ENCODE measurements around the gene KCTD13. TPM values are rescaled to one million over a fixed set of nuclear protein-coding genes. Genes with fewer than 3 reads are reported as not detected.
"Not testable (repeated sequence)": the region's sequence is repeated elsewhere in the genome, so short reads cannot be mapped to it uniquely, and the experiment has no call there.

Gene KCTD13
- total RNA-seq, 2 experiments from 2014 or later: 25.8 to 29.4 TPM

DNA sequence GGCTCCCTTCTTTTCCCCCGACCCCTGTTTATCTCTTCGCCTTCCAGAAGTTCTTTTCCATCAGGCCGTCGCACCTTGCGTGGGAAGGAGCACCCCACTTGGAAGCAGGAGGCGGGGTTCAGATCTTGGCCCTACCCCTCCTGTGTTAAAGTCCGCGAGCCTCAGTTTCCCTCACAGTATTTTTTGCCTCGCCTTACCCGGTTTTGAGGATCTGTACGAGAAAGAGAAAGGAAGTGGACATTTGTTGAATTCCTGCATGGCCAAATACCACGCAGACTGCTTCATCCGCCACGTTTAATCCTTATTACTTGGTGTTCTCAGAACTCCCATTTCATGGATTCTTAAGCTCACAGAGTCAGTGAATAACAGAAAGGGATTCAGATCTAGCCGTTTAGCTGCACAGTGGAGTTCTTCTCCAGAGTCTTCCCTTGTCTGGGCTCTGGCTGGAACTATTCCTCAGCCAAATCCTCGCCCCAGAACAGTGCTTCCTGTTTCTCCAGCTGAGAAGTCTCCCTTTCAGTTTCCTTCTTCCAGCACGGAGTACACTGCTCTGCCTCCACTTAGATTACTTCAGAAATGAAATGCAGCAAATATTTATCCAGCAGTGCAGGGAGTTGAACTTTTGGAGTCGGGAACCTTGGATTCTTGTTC is 36.4 kb upstream of the KCTD13 start:
- H3K4me1 Mint-ChIP-seq (ENCODE audit: low read depth): peaks cover 20% of the 10 kb centered on the region
- H3K4me3 Mint-ChIP-seq: peak overlapping the region; percentile 87
- CTCF ChIA-PET: interaction anchor here (1.0 to 2.4 kb wide), 4 partner anchors 11 to 167 kb away, joined by 3 to 20 read pairs (median 4); partner anchors contain the start of gene TAOK2
- peaks cover 3% of the 10 kb centered on the region for H3K36me3 Mint-ChIP-seq (ENCODE audit: low read depth)
- DNase-seq: no peak
- no peaks in the 10 kb centered on the region for H3K9me3 Mint-ChIP-seq
- H3K27ac Mint-ChIP-seq: peak overlapping the region; percentile 76
- no peaks in the 10 kb centered on the region for H3K27me3 Mint-ChIP-seq (ENCODE audit: low read depth)
- intact Hi-C loops (cut with micrococcal nuclease): loop anchor here (1.0 to 10.0 kb wide), 3 partner anchors 99 to 1008 kb away; partner anchors contain the start of genes CDIPT and NFATC2IP

DNA sequence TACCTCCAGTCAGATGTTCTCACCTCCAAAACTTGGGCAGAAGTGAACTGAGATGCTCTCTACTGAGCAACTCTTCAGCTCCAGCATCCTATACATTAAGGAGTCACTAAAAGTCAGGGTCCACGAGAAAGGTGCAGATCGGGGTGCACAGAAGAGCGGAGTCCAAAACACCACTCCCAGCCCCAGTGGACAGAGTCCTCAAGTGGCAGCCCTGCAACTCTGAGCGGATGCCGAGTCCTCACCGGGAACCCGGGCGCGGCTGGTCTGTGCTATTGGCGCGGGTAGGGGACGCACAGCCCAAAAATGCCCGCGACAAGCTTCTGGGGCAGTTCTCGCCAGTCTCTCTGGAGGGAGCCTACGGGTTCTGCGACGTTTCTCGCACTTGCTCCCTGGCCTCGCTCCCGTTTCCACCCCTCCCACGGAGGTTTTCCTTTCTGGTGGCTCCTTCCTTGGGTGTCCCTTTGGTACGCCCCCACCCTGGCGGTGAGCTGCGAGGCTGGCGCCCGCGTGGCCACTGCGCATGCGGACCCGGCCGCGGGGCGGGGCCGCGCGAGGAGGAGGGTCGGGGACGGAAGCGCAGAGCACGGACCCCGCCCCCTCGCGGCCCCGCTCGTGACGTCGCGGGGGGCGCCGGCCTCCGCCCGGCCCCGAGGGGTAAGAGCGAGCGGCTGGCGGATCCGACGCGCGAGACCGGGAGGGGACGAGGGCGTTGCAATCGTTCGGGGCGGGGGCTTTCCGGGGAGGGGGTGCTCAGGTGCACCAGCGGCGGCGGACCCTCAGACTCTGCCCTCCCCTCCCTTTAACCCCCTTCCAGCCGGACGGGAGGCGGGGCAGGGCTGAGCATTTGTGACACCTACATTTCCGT is 35.7 kb upstream of the KCTD13 start, which contains the start of gene TMEM219:
Gene TMEM219, plus strand, starts transcription at position 601 of the 865 bp plus-strand sequence. CDS start 1,065 bp downstream, outside the sequence.
- intact Hi-C loops (cut with micrococcal nuclease): loop anchor here (1.0 to 10.0 kb wide), 4 partner anchors 35 to 1007 kb away; partner anchors contain the start of genes CDIPT, KCTD13 and NFATC2IP
- H3K36me3 Mint-ChIP-seq (ENCODE audit: low read depth): peaks cover 3% of the 10 kb centered on the region
- H3K4me3 Mint-ChIP-seq: peak within 1 kb of the TSS; percentile 87
- peak within 1 kb of the TSS; percentile 83 for H3K27ac Mint-ChIP-seq
- CTCF ChIA-PET: interaction anchor here (0.6 to 2.4 kb wide), 8 partner anchors 11 to 282 kb away, joined by 3 to 20 read pairs (median 4); partner anchors contain the start of gene TAOK2
- DNase-seq: peak; percentile 88
- H3K9me3 Mint-ChIP-seq: no peaks in the 10 kb centered on the region
- no peaks in the 10 kb centered on the region for H3K27me3 Mint-ChIP-seq (ENCODE audit: low read depth)
- H3K4me1 Mint-ChIP-seq (ENCODE audit: low read depth): peaks cover 20% of the 10 kb centered on the region

DNA sequence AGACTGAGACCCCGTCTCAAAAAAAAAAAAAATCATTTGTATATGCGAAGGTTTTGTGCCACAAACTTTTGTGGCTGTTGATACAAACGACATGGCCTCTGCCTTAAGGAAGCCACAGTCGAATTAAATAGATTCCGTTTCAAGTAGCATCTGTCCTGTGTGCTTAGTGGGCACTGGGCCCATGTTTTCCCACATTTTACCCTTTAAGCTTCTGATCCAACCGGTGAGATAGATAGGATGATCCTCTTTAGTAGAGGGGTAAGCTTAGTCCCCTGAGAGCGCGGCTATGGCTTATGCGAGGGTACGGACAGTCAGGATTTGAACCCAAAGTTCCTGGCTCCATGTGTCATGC is 35.1 kb upstream of the KCTD13 start:
- Mint-ChIP-seq H3K27me3 (ENCODE audit: low read depth) (no peaks in the 10 kb centered on the region), H3K4me1 (ENCODE audit: low read depth) (peaks cover 20% of the 10 kb centered on the region), H3K4me3 (peak overlapping the region; percentile 87), H3K9me3 (no peaks in the 10 kb centered on the region), H3K27ac (peak overlapping the region; percentile 83), H3K36me3 (ENCODE audit: low read depth) (peaks cover 3% of the 10 kb centered on the region)
- CTCF ChIA-PET: interaction anchor here (0.6 to 2.4 kb wide), 9 partner anchors 12 to 281 kb away, joined by 3 to 20 read pairs (median 4); partner anchors contain the start of gene TAOK2
- intact Hi-C loops (cut with micrococcal nuclease): loop anchor here (1.0 to 10.0 kb wide), 3 partner anchors 35 to 1006 kb away; partner anchors contain the start of genes KCTD13 and NFATC2IP
- DNase-seq: no peak

DNA sequence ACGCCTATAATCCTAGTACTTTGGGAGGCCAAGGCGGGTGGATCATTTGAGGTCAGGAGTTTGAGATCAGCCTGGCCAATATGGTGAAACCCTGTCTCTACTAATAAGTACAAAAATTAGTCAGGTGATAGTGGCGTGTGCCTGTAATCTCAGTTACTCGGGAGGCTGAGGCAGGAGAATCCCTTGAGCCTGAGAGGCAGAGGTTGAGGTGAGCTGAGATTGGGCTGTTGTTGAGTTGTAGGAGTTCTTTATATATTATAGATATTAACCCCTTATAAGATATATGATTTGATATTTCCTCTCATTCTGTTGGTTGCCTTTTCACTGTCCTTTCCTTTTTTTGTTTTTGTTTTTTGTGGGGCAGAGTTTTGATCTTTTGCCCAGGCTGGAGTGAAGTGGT is 33.8 kb upstream of the KCTD13 start:
- H3K4me1 Mint-ChIP-seq (ENCODE audit: low read depth): peaks cover 20% of the 10 kb centered on the region
- DNase-seq; H3K9me3 Mint-ChIP-seq; H3K27ac Mint-ChIP-seq; H3K36me3 Mint-ChIP-seq (ENCODE audit: low read depth); H3K27me3 Mint-ChIP-seq (ENCODE audit: low read depth): not testable (repeated sequence)
- CTCF ChIA-PET: interaction anchor here (0.6 kb wide), 1 partner anchor 135 kb away, joined by 3 read pairs; no protein-coding TSS in a partner anchor
- intact Hi-C loops (cut with micrococcal nuclease): loop anchor here (10.0 kb wide), 2 partner anchors 945 to 1005 kb away; partner anchors contain the start of gene NFATC2IP
- H3K4me3 Mint-ChIP-seq: peak overlapping the region; percentile 21

DNA sequence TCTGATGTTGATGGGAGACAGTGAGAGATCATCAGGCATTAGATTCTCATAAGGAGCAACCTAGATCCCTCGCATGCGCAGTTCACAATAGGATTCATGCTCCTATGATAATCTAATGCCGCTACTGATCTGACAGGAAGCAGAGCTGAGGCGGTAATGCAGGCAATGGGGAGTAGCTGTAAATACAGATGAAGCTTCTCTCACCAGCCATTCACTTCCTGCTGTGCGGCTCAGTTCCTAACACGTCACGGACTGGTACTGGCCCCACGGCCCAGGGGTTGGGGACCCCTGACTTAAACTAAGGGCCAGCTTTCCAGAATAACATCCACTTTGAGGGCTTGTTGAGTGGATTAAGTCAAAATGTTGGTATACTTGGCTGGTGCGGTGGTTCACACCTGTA is 33.3 kb upstream of the KCTD13 start:
- Mint-ChIP-seq H3K9me3 (no peaks in the 10 kb centered on the region), H3K36me3 (ENCODE audit: low read depth) (peaks cover 2% of the 10 kb centered on the region), H3K27ac (no peak overlapping the region), H3K27me3 (ENCODE audit: low read depth) (no peaks in the 10 kb centered on the region), H3K4me1 (ENCODE audit: low read depth) (peaks cover 20% of the 10 kb centered on the region), H3K4me3 (no peak overlapping the region)
- CTCF ChIA-PET: no interaction called here
- DNase-seq: peak; percentile 13
- intact Hi-C loops (cut with micrococcal nuclease): no loop called here

DNA sequence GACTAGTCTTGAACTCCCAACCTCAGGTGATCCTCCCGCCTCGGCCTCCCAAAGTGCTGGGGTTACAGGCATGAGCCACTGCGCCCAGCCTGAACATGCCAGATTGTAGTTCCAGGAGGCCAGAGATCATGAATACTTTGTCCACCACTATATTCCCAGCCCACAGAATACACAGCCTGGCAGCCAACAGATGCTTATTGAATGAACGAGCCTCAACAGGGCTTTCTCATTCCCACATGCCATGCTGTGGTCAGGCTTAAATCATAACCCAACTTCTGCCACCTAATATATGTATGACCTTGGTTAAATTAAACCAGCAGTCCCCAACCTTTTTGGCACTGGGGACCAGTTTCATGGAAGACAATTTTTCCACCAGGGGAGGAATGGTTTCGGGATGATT is 32.7 kb upstream of the KCTD13 start:
- Mint-ChIP-seq H3K4me3 (no peak overlapping the region), H3K36me3 (ENCODE audit: low read depth) (peaks cover 2% of the 10 kb centered on the region), H3K27me3 (ENCODE audit: low read depth) (no peaks in the 10 kb centered on the region), H3K9me3 (no peaks in the 10 kb centered on the region), H3K4me1 (ENCODE audit: low read depth) (peaks cover 20% of the 10 kb centered on the region), H3K27ac (no peak overlapping the region)
- CTCF ChIA-PET: no interaction called here
- intact Hi-C loops (cut with micrococcal nuclease): no loop called here
- DNase-seq: no peak

DNA sequence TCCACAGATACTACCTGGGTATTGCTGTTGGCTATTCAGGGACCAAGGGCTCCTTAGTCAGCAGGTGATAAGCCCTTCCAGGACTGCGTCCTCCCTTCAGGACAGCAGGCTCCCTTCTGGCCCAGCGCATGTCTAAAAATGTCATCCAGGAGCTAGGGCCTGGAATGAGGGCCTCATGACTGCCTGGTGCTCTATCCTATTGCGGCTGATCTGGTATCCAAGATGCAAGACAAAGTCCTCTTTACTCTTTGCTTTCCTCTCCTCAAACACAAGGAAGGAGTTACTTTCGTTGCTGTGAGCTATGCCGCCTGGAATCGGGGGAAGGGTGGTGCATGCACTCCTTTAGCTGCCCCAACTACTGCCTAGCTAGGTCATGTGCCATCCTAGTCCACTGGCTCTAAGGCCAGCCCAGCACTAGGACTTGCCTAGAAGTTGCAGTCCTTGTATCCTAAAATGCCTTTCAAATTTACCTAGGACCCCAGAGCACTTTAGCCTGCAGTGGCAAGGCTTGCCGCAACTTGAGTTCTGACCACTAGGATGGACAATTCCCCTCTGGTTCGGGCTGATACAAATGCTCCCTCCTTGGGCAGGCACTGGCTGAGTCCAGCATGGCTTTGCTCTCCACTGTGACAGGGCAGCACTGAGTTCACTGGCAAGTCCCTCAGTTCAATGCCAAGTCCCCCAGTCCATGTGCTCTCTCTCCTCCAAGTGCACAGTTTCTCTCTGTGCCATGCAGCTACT is 25.8 kb upstream of the KCTD13 start:
- intact Hi-C loops (cut with micrococcal nuclease): no loop called here
- Mint-ChIP-seq H3K9me3 (no peaks in the 10 kb centered on the region), H3K36me3 (ENCODE audit: low read depth) (no peaks in the 10 kb centered on the region), H3K27ac (no peak overlapping the region), H3K4me3 (no peak overlapping the region), H3K27me3 (ENCODE audit: low read depth) (no peaks in the 10 kb centered on the region), H3K4me1 (ENCODE audit: low read depth) (no peaks in the 10 kb centered on the region)
- DNase-seq: no peak
- CTCF ChIA-PET: no interaction called here

DNA sequence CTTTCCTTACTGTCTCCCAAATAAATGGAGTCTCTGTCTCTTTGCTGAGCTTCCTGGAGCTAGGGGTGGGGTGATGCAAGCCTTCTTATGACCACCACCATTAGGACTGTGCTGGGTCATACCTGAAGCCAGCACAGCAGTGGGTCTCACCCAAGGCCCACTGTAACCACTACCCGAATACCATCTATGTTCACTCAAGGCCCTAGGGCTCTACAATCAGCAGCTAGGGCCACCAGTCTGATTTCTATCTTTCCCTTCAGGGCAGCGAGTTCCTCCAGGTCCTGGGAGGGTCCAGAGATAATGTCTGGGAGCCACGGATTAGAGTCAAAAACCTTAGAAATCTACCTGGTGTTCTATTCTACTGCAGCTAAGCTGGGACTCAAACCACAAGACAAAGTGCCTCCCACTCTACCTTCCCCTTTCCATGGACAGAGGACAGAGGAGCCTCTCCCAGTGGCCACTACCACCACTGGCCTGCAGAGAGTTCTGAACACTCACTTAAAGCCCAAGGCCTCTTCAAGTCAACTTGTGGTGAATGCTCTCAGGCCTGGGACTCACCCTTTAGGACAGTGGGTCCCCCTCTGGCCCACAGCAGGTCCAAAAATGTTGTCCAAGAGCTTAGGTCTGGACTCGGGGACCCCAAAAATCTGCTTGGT is 24.9 kb upstream of the KCTD13 start:
- Mint-ChIP-seq H3K4me1 (ENCODE audit: low read depth) (no peaks in the 10 kb centered on the region), H3K36me3 (ENCODE audit: low read depth) (no peaks in the 10 kb centered on the region), H3K4me3 (no peak overlapping the region), H3K9me3 (no peaks in the 10 kb centered on the region), H3K27me3 (ENCODE audit: low read depth) (no peaks in the 10 kb centered on the region), H3K27ac (no peak overlapping the region)
- no peak for DNase-seq
- intact Hi-C loops (cut with micrococcal nuclease): no loop called here
- CTCF ChIA-PET: no interaction called here

DNA sequence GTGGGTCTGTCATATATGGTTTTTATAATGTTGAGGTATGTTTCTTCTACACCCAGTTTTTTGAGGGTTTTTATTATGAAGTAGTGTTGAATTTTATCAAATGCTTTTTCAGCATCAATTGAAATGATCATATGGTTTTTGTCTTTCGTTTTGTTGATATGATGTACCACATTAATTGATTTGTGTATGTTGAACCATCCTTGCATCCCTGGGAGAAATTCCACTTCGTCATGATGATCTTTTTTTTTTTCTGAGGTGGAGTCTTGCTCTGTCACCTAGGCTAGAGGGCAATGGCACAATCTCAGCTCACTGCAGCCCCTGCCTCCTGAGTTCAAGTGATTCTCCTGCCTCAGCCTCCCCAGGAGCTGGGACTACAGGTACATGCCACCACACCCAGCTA is 21.9 kb upstream of the KCTD13 start:
- no peaks in the 10 kb centered on the region for H3K27me3 Mint-ChIP-seq (ENCODE audit: low read depth)
- intact Hi-C loops (cut with micrococcal nuclease): no loop called here
- CTCF ChIA-PET: interaction anchor here (0.6 to 0.8 kb wide), 4 partner anchors 25 to 176 kb away, joined by 3 to 5 read pairs (median 4); no protein-coding TSS in a partner anchor

DNA sequence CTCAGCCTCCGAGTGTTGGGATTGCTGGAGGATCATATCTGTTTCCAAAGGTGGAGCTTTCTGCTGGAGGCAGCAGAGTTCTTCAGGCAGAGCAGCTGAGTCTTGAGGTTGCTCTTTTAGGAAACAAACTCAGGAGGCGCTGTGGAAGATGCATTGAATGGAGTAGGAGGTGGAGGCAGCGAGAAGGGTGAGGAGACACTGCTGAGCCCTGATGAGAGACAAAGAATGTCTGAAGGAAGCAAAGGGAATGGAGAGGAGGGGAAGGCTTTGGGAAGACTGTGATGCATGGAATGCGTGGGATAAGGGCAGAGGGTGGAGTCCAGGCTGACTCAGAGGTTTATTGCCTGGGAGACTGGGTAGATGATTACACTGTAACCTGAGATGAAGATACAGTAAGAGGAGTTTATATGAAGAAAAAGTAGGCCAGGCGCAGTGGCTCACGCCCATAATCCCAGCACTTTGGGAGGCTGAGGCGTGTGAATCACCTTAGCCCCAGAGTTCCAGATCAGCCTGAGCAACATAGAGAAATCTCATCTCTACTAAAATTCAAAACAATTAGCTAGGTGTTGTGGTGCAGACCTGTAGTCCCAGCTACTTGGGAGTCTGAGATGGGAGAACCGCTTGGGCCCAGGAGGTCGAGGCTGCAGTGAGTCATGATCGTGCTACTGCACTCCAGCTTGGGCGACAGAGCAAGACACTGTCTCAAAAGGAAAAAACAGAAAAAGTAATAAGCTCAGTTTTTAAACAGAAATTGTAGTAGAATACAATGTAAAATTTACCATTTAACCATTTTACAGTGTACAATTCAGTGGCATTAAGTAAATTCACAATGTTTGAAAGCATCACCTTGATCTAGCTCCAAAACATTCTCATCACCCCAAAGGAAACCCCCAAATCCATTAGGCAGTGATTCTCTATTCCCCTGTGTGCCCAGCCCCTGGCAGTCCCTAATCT is 18.1 kb upstream of the KCTD13 start:
- Mint-ChIP-seq H3K36me3 (ENCODE audit: low read depth) (no peaks in the 10 kb centered on the region), H3K4me1 (ENCODE audit: low read depth) (peaks cover 4% of the 10 kb centered on the region), H3K4me3 (no peak overlapping the region), H3K9me3 (no peaks in the 10 kb centered on the region), H3K27ac (no peak overlapping the region), H3K27me3 (ENCODE audit: low read depth) (no peaks in the 10 kb centered on the region)
- intact Hi-C loops (cut with micrococcal nuclease): no loop called here
- CTCF ChIA-PET: interaction anchor here (0.6 to 1.9 kb wide), 4 partner anchors 9 to 253 kb away, joined by 3 to 4 read pairs (median 4); no protein-coding TSS in a partner anchor
- no peak for DNase-seq

More for the DNA sequence above, 21.9 kb upstream of the KCTD13 start:
- Mint-ChIP-seq H3K9me3 (no peaks in the 10 kb centered on the region), H3K36me3 (ENCODE audit: low read depth) (no peaks in the 10 kb centered on the region), H3K27ac (no peak overlapping the region), H3K4me1 (ENCODE audit: low read depth) (peaks cover under 1% of the 10 kb centered on the region), H3K4me3 (no peak overlapping the region)
- DNase-seq: no peak

DNA sequence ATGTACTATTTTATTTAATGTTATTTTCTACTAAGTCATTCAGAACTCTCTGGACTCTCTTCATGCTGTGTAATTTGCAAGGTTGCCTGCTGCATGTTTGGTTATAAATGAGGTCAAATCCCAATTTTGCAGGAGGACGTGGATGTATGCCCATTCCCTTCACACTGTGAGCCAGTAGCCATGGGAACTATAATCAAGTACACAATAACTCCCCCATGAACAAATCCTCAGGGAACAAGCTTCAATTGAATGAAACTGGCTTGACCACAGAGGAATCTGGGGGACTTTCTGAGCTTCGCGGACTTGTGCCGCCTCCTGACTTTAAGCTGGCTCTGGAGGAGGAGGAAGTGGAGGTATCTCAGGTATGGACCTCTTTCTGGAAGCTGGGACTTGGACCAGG is 14.6 kb upstream of the KCTD13 start:
- no peak overlapping the region for H3K4me3 Mint-ChIP-seq
- intact Hi-C loops (cut with micrococcal nuclease): no loop called here
- no peak for DNase-seq
- H3K36me3 Mint-ChIP-seq (ENCODE audit: low read depth): no peaks in the 10 kb centered on the region
- CTCF ChIA-PET: no interaction called here
- peaks cover 4% of the 10 kb centered on the region for H3K4me1 Mint-ChIP-seq (ENCODE audit: low read depth)
- no peaks in the 10 kb centered on the region for H3K9me3 Mint-ChIP-seq
- H3K27ac Mint-ChIP-seq: no peak overlapping the region
- no peaks in the 10 kb centered on the region for H3K27me3 Mint-ChIP-seq (ENCODE audit: low read depth)
